Islet of Langerhans (tissue), 1 donor: ENCODE data around the gene TRIM3.

ENCODE experiments used
- FAIRE-seq: peaks from one replicate; lab custom pipeline; 2011; peaks lifted over from hg19 to GRCh38; lab: Jason Lieb, UNC

The TRIM3 gene

GRCh38 chr11:6437993-6438392, 35.7 kb downstream of the TRIM3 start:
- FAIRE-seq, result no peak

DNA sequence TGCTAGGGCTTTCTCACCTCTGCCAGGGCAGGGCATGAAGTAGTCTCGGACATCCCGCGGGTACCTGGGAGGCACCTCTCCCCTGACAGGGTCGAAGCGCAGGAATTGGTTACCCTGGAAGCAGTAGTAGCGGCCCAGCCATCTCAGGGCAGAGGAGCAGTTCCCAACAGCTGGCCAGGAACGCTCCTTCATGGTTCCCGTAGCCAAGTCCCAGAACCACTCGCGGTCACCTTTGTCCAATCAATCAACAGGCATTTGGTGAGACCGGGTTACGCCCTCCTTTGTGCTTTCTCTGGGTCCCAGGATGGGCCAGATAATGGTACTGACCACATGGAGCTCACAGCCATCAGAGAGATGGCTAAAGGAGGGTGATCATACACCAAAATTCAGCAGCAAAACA, 36.3 kb downstream of the TRIM3 start:
- no peak for FAIRE-seq

GRCh38 chr11:6433998-6434660, 39.6 kb downstream of the TRIM3 start:
- FAIRE-seq, result no peak

DNA sequence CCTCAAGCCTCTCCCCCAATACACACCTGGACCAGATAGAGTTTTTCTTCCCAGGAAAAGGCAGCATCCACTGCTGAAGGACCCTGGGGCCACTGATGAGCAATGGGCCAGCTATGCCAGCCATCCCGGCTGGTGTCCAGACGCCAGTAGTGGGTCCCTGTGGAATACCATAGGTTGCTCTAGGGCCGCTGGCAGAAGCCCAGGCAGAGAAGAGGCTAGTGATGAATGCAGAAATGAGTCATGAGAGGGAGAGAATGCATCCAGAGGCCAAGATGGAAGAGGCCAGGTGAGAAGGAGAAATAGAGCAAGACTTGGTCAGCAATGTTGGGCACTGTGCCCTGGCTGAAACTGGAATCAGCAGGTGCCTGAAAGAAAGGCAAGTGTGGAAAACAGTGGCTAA, 41.9 kb downstream of the TRIM3 start:
- FAIRE-seq, result no peak

DNA sequence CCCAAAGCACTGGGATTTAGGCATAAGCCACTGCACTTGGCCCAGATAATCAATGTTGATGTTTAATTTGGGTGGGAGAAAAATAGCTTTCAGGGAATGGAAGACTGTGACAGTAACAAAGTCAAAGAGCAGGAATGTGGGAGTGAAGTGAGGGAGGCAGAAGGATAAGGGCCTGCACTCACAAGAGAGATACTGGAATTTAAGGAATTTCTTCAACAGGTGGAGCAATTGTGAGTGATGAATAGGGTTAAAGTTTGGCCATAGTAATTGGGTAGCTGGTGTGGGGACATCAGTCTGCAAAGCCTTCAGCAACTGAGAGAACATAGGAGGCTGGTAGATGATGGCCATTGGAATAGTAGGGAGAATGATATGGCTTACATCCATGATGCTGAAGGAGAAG, 46.2 kb downstream of the TRIM3 start:
- FAIRE-seq, result no peak

DNA sequence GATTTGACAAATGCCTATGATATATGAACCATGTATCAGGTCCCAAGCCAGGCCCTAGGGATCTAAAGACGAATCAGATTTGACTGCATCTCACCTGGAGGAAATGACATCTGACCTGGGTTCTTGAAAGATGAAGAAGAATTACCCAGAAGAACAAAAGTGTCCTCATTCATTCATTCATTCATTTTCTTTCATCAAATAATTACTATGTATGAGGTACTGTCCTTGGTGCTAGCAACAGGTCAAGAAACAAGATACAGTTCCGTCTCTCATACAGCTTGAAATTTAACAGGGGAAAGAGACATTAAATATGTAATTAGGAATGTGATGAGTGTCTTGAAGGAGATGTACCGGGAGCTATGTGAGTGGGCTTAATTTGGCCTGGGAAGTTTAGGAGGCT, 53.1 kb downstream of the TRIM3 start:
- FAIRE-seq, result no peak

- FAIRE-seq, result peak; percentile 73
Measured at GRCh38 chr11:6419009-6419631, 54.6 kb downstream of the TRIM3 start, which contains the start of gene APBB1. Gene APBB1 (minus strand): TSS chr11:6419094. CDS start chr11:6411347, 7,747 bp downstream.

- FAIRE-seq, result no peak
Measured at GRCh38 chr11:6418557-6419008, 55.2 kb downstream of the TRIM3 start.

- peak; percentile 5 for FAIRE-seq
Measured at GRCh38 chr11:6417907-6418556, 55.7 kb downstream of the TRIM3 start.

- no peak for FAIRE-seq
Measured at GRCh38 chr11:6415797-6416196, 57.9 kb downstream of the TRIM3 start.

DNA sequence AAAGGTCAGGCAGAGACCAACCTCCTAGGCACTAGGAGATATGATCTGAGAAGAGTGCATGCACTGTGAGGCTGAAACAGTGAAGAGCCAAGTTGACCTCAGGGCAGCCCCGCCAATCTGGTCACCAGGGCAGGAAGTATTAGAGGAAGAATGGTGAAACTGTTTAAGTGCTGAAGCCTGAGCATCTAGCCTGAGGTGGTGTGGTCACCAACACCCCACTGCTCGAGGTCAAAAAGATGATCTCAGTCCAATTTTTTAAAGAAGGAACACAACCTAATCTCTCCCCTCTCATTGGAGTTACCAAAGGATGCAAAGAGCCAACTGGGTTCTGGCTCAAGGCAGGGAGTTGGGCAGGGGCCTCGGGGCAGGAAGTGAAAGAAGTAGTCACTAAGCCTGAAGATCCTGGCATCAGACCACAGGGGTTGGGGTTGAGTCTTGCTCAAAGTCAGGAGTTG, 58.8 kb downstream of the TRIM3 start:
- FAIRE-seq, result no peak

- FAIRE-seq, result no peak
Measured at GRCh38 chr11:6413791-6414201, 59.9 kb downstream of the TRIM3 start.

DNA sequence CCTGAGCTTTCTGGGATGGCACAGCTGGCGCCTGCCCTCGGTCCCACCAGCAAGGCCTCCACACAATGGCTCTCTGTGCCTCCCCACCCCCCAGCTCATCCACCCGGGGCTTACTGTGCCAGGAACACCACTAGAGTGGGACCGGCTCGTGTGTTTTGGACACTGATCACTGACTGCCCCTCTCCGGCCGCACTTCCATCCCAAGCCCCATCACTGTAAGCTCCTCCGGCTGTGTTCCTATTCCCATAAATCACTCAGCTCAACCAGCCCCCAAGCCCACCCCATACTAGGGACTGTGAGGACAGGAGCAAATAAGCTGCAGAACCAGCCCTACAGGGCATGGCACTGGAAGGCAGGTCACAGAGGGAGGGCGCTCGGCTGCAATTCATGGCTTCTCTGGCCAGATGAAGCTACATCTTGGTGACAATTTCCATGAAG, 62.1 kb downstream of the TRIM3 start:
- no peak for FAIRE-seq

GRCh38 chr11:6410695-6411430, 62.9 kb downstream of the TRIM3 start:
- FAIRE-seq, result no peak

DNA sequence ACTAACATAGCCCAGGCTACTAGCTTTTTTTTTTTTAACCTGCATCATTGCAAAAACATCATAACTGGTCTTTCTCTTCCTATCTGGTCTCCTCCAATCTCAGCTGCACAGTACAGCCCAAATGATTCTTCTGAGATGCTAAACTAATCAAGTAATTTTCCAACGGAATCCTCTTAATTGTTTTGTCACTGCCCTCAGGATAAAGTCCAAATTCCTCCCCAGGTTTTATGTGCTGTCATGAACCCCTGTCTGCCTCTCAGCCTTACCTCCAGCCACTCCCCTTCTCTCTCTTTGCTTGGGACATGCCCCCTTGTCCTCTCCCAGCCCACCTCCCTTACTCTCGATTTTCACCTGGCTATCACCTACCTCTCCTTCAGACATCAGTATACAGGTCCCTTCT, 67.4 kb downstream of the TRIM3 start:
- FAIRE-seq, result no peak

DNA sequence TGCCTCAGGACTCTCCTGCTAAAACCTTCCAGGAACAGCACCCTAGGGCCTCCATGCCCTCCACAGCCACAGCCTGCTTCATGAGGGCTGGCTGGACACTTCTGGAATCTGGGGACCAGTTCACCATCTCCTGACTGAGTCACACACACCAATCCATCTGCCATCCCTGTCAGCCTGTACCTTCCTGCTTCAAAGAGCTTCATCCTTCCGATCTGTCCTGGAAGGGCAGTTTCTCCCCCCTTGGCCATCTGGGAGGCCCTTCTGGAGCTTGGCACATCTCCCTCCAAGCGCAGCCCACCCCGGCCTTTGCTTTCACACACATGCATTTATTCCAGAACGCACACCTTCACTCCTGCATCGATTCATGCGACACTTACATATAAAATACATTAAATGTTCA, 67.9 kb downstream of the TRIM3 start:
- no peak for FAIRE-seq

- FAIRE-seq, result peak; percentile 95
Measured at GRCh38 chr11:6405052-6405667, 68.6 kb downstream of the TRIM3 start.

DNA sequence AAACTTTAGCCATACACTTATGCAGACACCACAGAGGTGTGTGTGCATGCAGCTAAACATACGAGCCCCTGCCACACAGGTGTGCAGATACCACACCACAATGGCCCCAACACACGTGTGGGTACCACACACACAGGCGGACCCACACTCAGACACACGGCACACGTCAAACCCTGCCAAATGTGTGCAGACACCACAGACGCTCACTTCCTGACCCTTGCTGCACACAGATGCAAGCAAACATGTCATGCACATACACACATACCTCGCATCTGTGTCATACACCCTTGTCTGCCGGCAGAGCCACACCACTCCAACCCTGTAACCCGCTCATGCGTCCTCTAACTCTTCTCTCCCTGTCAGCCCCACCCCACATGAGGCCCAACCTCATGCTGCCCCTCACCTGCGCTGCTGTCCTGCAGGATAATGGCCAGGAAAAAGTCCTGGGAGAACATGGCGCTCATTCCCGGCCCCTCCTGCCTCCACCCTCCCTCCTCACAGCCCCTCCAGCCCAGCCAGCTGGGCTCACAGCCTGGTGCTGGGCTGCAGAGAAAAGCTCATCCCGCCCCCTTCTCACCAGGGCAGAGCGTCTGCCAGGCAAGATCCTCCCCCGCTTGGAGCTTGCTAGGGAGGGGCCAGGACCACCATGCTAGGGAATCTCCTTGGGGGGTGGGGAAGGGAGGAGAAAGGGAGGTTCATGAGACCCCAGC, 69.2 kb downstream of the TRIM3 start:
- no peak for FAIRE-seq

DNA sequence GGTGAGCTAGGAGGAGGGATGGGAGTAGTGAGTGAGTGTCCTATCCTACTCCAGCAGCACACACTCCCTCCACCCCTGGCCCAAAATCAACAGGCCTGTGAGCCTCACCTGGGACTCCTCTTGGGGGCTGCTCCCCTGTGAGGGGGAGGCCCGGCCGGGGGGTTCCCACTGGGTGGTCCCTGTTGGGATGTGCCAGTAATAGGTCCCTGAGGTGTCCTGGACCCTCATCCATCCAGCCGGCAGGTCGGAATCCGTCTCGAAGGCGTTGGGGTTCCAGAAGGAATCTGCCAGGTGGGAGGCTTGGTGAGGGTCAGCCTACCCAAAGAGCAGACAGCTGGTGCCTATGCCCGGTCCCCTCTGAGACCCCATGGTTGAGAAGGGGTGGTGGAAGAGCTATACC, 70.2 kb downstream of the TRIM3 start:
- no peak for FAIRE-seq

DNA sequence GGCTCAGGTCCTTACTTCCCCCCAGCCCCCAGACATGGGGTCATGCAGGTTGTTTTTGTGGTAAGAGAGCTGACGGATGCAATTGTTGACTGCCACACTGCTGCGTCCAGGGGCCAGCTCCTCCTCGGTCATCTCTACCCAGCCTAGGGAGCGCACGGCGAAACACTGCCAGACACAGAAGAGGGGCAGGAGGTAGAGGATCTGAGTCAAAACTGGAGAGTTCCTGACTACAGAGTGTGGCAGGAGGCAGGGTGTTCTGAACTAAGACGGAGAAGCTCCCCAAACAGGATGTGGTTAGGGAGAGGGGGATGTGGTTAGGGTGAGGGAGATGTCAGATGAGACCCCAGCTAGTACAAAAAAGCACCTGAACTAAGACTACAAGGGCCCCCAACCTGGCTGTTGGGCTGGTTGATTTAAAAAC, 71.2 kb downstream of the TRIM3 start:
- FAIRE-seq, result no peak

GRCh38 chr11:6402061-6402470, 71.7 kb downstream of the TRIM3 start:
- no peak for FAIRE-seq

DNA sequence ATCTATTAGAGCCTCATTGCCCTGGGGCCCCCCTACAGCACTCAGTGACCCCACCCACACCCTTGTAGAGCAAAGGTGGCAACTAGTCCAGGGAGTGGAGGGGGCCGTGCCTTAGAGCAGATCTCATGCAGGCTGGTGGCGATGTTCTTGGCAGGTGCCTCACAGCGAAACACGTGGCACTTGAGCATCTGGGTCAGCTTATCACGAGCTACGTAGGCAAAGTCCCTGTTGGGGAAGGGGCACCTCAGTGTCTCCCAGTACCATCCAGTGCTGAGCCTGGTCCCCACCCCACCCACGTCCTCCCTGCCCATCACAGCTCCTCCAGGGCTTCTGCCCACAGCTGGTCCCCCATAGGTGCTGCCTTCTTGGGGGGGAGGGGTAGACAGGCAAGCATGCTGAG, 72.3 kb downstream of the TRIM3 start:
- FAIRE-seq, result no peak
